MCF 10A (cell line): Measurements from ENCODE around the gene CCDC148. TPM values are rescaled to one million over a fixed set of nuclear protein-coding genes. Genes with fewer than 3 reads are reported as not detected.

ENCODE experiments used
- BruUV-seq: library from RNA; stranded (reverse); fragments of 400-500 nt; replicated peaks from 2 replicates; lab custom pipeline; 2021; lab: Mats Ljungman, UMichigan
- CTCF ChIA-PET: fragments of 300-600 bp; sonication (Branson Sonifier 250); formaldehyde crosslinking; extraction: SDS; loops from one replicate; lab custom pipeline; 2021; ENCODE audit warnings: antibody characterized with exemption, inconsistent platforms; lab: Yijun Ruan, JAX
- POLR2A ChIA-PET: fragments of 300-600, 350-650 bp; sonication (Branson Sonifier 250); formaldehyde crosslinking; extraction: SDS; loops from one replicate; lab custom pipeline; 2020; ENCODE audit warnings: antibody characterized with exemption, inconsistent platforms; lab: Yijun Ruan, JAX
- DNase-seq: peaks from one replicate; pipeline ENCODE4 v3.0.0-alpha.2; 2018; ENCODE audit not compliant: unreplicated experiment
- H3K27ac Mint-ChIP-seq: one replicate; pipeline ENCODE4 v1.8.0; 2022; ENCODE audit warnings: mild to moderate bottlenecking, low read depth, mixed read lengths; ENCODE audit not compliant: unreplicated experiment
- H3K27me3 Mint-ChIP-seq: one replicate; pipeline ENCODE4 v1.8.0; 2022; ENCODE audit warnings: mixed read lengths; ENCODE audit not compliant: insufficient read depth, unreplicated experiment
- H3K36me3 Mint-ChIP-seq: one replicate; pipeline ENCODE4 v1.8.0; 2022; ENCODE audit warnings: mild to moderate bottlenecking, moderate library complexity, mixed read lengths; ENCODE audit not compliant: insufficient read depth, unreplicated experiment
- H3K4me1 Mint-ChIP-seq: one replicate; pipeline ENCODE4 v1.8.0; 2022; ENCODE audit warnings: mixed read lengths; ENCODE audit not compliant: insufficient read depth, unreplicated experiment
- H3K4me3 Mint-ChIP-seq: one replicate; pipeline ENCODE4 v1.8.0; 2022; ENCODE audit warnings: mild to moderate bottlenecking, moderate library complexity, mixed read lengths; ENCODE audit not compliant: unreplicated experiment
- H3K9me3 Mint-ChIP-seq: one replicate; pipeline ENCODE4 v1.8.0; 2022; ENCODE audit warnings: mixed read lengths; ENCODE audit not compliant: unreplicated experiment
- intact Hi-C: fragments of 100-400 bp; cut with micrococcal nuclease; formaldehyde crosslinking; loops from 2 replicates; pipeline ENCODE4 v1.14.1; 2022
- total RNA-seq: library from RNA; stranded (reverse); gene quantifications from 2 replicates; pipeline ENCODE4 v1.2.3, GENCODE V29; 2022
- TF ChIP-seq, protein P1 (sequence below): fragments of 200-600 bp; IDR thresholded peaks from one replicate; pipeline ENCODE4 v1.8.0; 2022; ENCODE audit warnings: antibody characterized with exemption, mild to moderate bottlenecking; ENCODE audit not compliant: unreplicated experiment

CCDC148 gene
- total RNA-seq, 1 experiment from 2014 or later: 0.51 TPM

DNA sequence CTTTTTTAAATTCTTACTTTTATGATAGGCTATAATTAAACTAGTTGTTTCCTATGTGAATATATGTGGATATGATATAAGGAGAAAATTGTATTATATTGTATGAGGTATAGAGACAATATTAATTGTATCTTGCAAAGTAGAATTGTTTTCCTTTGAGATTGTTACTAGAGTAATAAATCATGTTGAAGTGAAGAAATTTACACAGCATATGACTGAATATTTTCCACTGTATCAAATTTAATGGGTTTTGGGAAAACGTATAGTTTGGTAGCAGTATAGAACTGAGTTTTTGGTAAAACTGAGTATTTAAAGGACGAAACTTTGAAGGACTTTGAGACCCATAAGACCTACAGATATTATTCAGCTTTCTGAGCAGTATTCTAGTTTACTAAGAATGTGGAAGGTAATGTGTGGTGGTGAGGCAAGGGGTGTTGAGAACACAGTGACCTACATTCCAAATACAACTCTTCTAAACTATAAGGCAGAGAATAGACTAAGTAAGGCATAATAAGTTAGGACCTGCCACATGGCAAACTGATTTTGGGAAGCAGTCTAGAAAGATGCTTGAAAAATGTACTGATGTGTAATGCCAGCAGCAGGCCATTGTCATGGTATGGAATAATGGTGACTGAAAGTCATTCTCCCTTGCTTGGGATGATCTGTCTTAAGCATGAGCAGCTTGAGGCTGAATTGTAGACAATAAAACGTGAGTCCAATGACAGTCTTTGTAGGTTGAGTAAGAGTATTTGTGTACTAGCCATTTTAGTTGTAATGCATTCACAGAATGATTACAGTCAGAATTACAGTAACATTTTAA lies 29.8 kb upstream of the CCDC148 start:
- Mint-ChIP-seq H3K27me3 (no peaks in the 10 kb centered on the region), H3K36me3 (peaks cover 4% of the 10 kb centered on the region), H3K9me3 (no peaks in the 10 kb centered on the region), H3K27ac (no peak overlapping the region), H3K4me3 (no peak overlapping the region), H3K4me1 (peaks cover 50% of the 10 kb centered on the region)
- intact Hi-C loops: no loop called here
- ChIA-PET CTCF (interaction anchor here (0.8 to 1.4 kb wide), 2 partner anchors 21 kb away, joined by 3 to 4 read pairs; no protein-coding TSS in a partner anchor), POLR2A (interaction anchor here (0.6 to 4.3 kb wide), 5 partner anchors 11 to 480 kb away, joined by 3 to 24 read pairs (median 10); partner anchors contain the start of genes CCDC148 and PKP4)
- BruUV-seq: no TSS peak
- DNase-seq: peak; percentile 20
- TF ChIP-seq, protein P1, sequence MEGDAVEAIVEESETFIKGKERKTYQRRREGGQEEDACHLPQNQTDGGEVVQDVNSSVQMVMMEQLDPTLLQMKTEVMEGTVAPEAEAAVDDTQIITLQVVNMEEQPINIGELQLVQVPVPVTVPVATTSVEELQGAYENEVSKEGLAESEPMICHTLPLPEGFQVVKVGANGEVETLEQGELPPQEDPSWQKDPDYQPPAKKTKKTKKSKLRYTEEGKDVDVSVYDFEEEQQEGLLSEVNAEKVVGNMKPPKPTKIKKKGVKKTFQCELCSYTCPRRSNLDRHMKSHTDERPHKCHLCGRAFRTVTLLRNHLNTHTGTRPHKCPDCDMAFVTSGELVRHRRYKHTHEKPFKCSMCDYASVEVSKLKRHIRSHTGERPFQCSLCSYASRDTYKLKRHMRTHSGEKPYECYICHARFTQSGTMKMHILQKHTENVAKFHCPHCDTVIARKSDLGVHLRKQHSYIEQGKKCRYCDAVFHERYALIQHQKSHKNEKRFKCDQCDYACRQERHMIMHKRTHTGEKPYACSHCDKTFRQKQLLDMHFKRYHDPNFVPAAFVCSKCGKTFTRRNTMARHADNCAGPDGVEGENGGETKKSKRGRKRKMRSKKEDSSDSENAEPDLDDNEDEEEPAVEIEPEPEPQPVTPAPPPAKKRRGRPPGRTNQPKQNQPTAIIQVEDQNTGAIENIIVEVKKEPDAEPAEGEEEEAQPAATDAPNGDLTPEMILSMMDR: no peak

DNA sequence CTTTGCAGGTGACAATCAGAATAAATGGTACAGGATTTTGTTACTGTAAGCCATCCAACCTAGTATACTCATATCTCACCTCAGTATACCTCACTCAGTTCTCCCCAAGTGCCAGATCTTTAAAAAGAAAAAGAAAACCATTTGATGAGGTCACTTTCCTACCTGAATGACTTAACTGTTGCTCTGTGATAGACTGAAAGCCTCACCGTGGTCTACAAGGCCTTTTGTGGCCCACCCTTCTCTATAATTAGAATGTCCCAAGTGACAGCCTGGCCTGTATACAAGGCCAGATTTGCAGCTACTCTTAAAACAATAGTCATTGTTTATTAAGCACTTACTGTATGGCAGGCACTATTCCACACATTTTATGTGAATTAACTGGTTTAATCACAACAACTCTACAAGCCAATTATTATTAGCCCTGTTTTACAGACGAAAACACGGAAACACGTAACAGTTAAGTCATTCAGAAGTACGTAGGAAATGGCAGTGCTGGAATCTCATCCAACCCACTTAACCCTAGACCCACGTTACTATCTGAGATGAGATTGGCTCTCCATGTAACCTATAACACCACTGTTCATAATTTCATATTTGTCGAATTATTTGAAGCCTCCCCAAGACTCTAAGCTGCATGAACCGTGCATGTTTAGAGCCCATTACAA lies 28.5 kb upstream of the CCDC148 start:
- no TSS peak for BruUV-seq
- H3K36me3 Mint-ChIP-seq: peaks cover 11% of the 10 kb centered on the region
- intact Hi-C loops: no loop called here
- DNase-seq: no peak
- H3K9me3 Mint-ChIP-seq: peaks cover 7% of the 10 kb centered on the region
- H3K27me3 Mint-ChIP-seq: no peaks in the 10 kb centered on the region
- POLR2A ChIA-PET: interaction anchor here (2.9 to 4.3 kb wide), 2 partner anchors 9 to 13 kb away, joined by 10 to 24 read pairs; no protein-coding TSS in a partner anchor
- TF ChIP-seq, protein P1: no peak
- CTCF ChIA-PET: interaction anchor here (0.6 to 1.4 kb wide), 6 partner anchors 8 to 450 kb away, joined by 3 to 4 read pairs (median 3); no protein-coding TSS in a partner anchor
- H3K4me3 Mint-ChIP-seq: no peak overlapping the region
- H3K27ac Mint-ChIP-seq: no peak overlapping the region
- peaks cover 50% of the 10 kb centered on the region for H3K4me1 Mint-ChIP-seq

DNA sequence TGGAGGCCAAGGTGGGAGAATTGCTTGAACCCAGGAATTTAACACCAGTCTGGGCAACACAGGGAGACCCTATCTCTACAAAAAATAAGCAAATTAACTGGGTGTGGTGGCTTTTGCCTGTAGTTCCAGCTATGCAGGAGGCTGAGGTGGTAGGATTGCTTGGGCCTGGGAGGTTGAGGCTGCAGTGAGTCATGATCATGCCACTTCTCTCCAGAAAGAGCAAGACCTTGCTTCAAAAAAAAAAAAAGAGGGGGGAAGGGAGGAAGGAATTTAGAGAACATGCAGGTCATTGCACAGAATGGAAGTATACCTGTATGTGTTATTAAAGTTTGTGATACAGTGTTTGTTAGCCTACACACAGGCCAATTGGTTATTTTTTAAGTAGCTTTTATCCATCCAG lies 26.0 kb upstream of the CCDC148 start:
- intact Hi-C loops: no loop called here

More for the DNA sequence above, 26.0 kb upstream of the CCDC148 start:
- Mint-ChIP-seq H3K4me1 (peaks cover 30% of the 10 kb centered on the region), H3K9me3 (peaks cover 7% of the 10 kb centered on the region), H3K27me3 (no peaks in the 10 kb centered on the region), H3K27ac (peak overlapping the region; percentile 52), H3K36me3 (peaks cover 11% of the 10 kb centered on the region), H3K4me3 (no peak overlapping the region)
- ChIA-PET CTCF (interaction anchor here (2.0 kb wide), 1 partner anchor 24 kb away, joined by 6 read pairs; no protein-coding TSS in a partner anchor), POLR2A (interaction anchor here (0.7 to 1.9 kb wide), 4 partner anchors 8 to 593 kb away, joined by 3 to 5 read pairs (median 4); partner anchors contain the start of genes CCDC148 and PKP4)
- no TSS peak for BruUV-seq
- peak; percentile 34 for DNase-seq
- TF ChIP-seq, protein P1: no peak
